A204.1 (cell line): ENCODE results near the gene PPM1N.

Source experiments
- FAIRE-seq: peaks from 2 replicates; lab custom pipeline; 2012; peaks lifted over from hg19 to GRCh38; lab: Jason Lieb, UNC

PPM1N gene

GRCh38 chr19:45470762-45471081, 27.5 kb upstream of the PPM1N start:
- FAIRE-seq, result no peak

GRCh38 chr19:45471111-45471930, 26.9 kb upstream of the PPM1N start:
- FAIRE-seq, result no peak

- FAIRE-seq, result no peak
Measured at GRCh38 chr19:45471931-45472562, 26.2 kb upstream of the PPM1N start.

- no peak for FAIRE-seq
Measured at GRCh38 chr19:45472563-45473366, 25.5 kb upstream of the PPM1N start.

GRCh38 chr19:45473367-45473681, 24.9 kb upstream of the PPM1N start:
- FAIRE-seq, result no peak

GRCh38 chr19:45473682-45474605, 24.3 kb upstream of the PPM1N start:
- FAIRE-seq, result no peak

GRCh38 chr19:45474606-45475521, 23.4 kb upstream of the PPM1N start:
- FAIRE-seq, result no peak

GRCh38 chr19:45475537-45476291, 22.5 kb upstream of the PPM1N start:
- no peak for FAIRE-seq

- FAIRE-seq, result no peak
Measured at GRCh38 chr19:45476304-45476703, 21.9 kb upstream of the PPM1N start.

GRCh38 chr19:45477186-45477585, 21.1 kb upstream of the PPM1N start:
- FAIRE-seq, result no peak

- FAIRE-seq, result no peak
Measured at GRCh38 chr19:45477713-45478453, 20.4 kb upstream of the PPM1N start.

GRCh38 chr19:45478454-45479238, 19.6 kb upstream of the PPM1N start:
- peak; percentile 91 for FAIRE-seq

- FAIRE-seq, result no peak
Measured at GRCh38 chr19:45483033-45483432, 15.2 kb upstream of the PPM1N start.

GRCh38 chr19:45484273-45484945, 13.8 kb upstream of the PPM1N start:
- FAIRE-seq, result no peak

GRCh38 chr19:45485305-45486077, 12.8 kb upstream of the PPM1N start:
- peak; percentile 16 for FAIRE-seq

- FAIRE-seq, result no peak
Measured at GRCh38 chr19:45488708-45489107, 9.5 kb upstream of the PPM1N start.

GRCh38 chr19:45489216-45489855, 8.9 kb upstream of the PPM1N start:
- no peak for FAIRE-seq
